HG02884 (cell line): ENCODE data around the gene RUNX3.
A peak's percentile ranks its signal among the peaks of the same experiment; 100 is the strongest.

ENCODE experiments used
- ATAC-seq: cut with Tn5 transposase; IDR thresholded peaks from one replicate; pipeline ENCODE4 v1.9.1; 2021; ENCODE audit warnings: mild to moderate bottlenecking, moderate library complexity; ENCODE audit not compliant: unreplicated experiment

The RUNX3 gene

DNA sequence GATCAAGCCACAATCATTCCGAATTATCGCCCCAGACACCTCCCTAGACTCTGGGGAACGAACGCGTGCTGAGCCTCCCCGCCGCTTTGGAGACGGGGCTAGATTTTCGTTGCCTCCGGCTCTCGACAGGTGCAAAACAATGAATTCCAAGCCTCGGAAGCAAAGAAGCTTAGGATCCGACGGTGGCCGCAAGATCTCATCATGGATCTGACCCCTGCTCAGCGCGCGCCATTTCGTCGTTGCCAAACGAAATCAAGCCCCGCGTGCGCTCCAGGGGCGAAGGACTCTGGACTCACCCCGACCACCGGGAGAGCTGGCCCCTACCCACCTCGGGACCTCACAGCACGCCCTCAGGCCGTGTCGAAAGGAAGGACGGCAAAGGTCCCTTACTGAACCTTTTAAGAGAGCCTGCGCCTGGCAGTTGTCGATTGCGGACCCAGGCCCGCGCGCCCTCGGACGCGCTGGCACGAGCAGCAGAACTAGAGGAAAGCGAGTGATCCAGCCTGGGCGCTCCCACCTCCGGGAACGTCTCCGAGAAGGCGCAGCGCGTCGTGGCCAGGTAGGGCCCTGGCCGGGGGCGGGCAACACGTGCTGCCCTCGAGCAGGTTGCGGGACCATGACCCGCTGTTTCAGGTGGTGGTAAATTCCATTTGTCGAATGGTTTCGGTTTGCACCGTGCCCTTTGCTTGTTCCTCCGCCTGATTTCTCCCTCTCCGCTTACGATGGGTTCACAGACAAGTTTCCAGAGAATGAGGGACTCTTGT, 1.6 kb upstream of the RUNX3 start:
- no peak for ATAC-seq

GRCh38 chr1:24931146-24931467, 1.0 kb upstream of the RUNX3 start:
- no peak for ATAC-seq

DNA sequence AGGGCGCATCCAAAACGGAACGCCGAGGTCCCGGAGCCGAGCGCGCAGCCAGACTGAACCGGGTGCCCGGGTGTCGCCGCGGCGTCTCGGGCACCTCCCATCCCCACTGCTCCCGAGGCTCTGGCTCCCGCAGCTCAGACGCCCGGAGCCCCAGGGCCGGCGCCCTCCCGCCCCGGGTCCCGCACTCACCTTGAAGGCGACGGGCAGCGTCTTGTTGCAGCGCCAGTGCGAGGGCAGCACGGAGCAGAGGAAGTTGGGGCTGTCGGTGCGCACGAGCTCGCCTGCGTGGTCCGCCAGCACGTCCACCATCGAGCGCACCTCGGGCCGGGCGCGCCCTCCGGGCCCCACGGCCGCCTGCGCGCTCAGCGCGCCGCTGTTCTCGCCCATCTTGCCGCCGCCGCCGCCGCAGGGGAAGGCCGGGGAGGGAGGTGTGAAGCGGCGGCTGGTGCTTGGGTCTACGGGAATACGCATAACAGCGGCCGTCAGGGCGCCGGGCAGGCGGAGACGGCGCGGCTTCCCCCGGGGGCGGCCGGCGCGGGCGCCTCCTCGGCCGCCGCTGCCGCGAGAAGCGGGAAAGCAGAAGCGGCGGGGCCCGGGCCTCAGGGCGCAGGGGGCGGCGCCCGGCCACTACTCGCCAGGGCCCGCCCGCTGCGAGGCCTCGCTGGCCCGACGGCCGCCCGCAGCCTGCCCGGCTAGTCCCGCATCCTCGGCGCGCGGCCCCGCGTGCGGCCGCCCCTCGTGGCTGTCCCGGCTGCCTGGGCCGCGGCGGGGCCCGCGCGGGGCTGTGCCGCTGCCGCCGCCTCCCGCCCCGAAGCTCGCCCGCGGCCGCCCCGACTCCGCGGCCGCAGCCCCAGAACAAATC, 447 bp downstream of the RUNX3 start:
- ATAC-seq, result peak; percentile 21

DNA sequence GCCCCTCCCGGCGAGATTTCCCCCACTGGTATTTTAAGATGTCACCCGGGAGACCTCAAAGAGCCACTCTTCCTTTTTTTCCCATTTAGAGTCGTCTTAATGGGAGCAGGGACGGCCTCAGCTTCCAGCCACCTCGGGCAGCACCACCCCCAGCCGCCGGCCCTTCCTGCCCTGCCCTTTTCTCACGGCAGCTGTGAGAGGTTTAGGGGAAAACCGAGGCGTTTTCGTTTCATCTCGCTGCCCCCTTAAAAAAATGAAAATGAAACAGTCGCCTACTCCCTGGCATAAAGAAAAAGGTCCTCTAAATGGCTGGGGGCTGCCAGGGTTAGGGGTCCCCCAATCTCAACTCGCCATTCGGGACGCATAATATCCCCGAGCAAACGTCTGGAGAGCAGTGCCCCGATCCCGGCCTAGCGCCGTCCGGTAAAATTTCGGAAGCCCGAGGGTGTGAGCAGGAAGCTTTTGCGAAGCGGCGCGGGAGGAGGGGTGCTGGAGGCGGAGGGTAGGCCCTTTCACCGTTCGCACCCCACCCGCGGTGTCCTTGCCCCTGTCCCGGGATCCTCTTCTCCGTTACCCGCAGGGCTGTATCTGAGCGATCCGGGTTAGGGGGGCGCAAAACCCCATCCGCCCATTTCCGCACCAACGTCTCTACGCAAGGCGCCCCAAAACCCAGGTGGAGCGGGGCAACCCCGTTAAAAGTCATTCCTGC, 1.2 kb downstream of the RUNX3 start:
- no peak for ATAC-seq

- no peak for ATAC-seq
Measured at GRCh38 chr1:24927988-24928688, 1.9 kb downstream of the RUNX3 start.

GRCh38 chr1:24927473-24927872, 2.6 kb downstream of the RUNX3 start:
- no peak for ATAC-seq

GRCh38 chr1:24926563-24927249, 3.4 kb downstream of the RUNX3 start:
- ATAC-seq, result no peak

DNA sequence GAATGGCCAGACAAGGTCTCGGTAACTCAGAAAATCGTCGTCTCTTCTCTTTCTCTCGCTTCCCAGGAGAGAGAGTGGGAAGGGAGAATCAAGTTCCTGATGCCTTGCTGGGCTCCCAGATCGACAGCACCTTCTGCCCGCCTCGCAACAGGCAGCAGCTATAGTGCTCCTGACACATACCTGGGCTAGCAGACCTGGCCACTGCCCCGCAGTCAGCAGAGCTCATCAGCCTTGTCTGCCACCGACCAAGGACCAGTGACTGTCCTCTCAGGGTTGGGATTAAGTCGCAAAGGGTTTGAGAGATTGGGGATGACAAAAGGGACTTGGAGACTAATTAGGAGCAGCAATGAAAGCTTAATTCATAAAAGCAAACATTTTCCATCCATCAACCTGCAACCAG, 4.1 kb downstream of the RUNX3 start:
- no peak for ATAC-seq

DNA sequence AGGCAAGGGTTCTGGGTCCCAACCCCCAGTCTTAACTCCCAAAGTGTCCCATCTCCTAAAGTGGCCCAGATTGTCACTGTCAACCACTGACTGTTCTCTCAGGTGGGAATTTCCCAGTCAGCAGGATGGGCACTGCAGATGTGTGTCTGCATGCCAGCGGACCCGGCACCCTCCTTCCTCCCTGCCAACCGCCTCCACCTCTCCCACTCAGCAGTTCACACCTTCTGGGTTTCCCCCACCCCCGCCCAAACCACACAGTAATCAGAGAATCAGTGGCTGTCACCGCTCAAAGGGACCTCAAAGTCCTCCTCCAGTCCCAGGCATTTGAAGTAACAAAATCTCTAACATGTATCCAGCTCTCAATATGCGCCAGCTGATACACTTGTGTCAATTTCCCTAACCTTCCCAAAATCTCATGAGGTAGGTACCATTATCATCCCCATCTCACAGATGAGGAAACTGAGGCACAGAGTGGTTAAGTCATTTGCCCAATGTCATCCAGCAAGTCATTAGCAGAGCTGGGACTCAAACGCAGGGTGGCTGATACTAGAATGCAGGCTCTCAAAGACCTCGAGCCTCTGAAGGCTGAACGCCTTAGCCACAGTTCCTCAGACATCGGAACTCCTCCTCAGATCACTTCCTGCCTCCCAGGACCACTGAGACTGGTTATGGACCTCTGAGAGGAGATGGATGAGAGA, 4.8 kb downstream of the RUNX3 start:
- ATAC-seq, result no peak

DNA sequence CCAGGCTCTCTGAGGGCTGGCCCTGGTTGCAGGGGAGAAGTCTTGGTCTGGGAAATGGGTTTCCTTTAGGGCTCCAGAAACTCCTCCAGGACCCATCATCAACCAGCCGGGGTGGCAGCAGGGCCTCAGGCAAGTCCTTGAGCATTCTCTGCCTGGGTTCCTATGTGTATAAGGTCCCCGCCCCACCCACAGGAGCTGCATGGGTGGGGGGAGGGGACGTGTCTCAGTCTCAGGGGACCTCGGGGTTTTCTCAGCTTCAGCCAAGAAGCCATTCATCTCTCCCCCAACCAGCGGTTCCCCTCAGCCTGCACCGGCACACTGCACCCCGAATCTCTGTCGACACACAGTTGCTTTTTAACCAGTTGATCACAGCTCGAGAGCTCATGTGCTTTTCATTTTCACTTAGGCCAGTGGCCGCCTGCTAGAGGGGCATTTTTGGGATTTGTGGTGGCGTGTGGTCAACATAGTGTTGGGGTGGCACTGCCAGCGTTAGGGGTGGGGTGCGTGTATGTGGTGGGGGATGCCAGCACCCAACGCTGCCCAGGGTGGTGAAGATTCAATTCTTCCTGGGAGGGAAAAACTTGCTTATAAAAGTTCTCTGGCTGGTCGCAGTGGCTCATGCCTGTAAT, 6.5 kb downstream of the RUNX3 start:
- ATAC-seq, result no peak

- no peak for ATAC-seq
Measured at GRCh38 chr1:24921938-24922662, 8.0 kb downstream of the RUNX3 start.

GRCh38 chr1:24921412-24921811, 8.7 kb downstream of the RUNX3 start:
- no peak for ATAC-seq

DNA sequence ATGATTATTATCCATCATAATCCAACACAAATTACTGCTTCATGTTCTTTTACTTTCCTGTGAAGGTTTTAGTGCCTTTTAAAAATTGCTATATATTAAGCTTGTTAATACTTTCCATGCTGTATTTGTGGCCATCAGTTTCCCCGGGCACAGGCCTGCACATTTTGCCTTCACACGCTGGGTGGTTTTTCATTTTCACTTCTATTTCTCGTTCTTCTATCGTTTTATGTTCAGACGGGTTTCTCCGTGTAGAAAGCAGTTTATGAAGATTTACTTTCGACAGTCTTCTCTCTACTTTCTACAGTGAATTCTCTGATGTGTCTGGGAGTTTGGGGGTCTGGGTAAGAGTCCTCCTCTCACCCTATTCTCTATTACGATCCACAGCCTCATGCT, 9.5 kb downstream of the RUNX3 start:
- ATAC-seq, result no peak

- no peak for ATAC-seq
Measured at GRCh38 chr1:24919791-24920532, 10.1 kb downstream of the RUNX3 start.

DNA sequence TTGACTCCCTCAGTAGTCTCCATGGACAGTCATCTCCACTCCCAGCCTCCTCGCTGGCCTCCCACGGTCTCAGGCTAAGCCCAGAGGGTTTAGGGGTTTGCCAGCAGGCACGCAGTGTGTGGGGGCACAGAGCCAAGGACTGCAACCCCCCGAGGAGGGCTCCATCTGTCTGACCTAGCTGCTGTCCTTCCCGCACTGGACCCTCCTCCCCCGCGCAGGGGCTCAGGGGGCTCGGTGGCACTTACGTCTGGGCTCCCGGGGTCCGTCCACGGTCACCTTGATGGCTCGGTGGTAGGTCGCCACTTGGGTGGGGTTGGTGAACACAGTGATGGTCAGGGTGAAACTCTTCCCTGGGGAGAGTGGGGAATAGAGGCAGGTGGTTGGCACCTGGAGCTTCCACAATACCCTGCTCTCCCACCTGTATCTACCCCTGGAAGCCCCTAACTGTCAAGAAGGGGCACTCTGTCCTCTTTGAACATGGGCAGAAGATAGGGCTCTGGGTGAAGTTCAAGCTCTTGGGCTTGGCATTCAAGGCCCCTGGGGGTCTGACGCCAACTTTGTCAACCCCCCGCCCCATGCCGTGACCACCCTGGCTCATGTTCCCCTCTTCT, 11.0 kb downstream of the RUNX3 start:
- ATAC-seq, result no peak

DNA sequence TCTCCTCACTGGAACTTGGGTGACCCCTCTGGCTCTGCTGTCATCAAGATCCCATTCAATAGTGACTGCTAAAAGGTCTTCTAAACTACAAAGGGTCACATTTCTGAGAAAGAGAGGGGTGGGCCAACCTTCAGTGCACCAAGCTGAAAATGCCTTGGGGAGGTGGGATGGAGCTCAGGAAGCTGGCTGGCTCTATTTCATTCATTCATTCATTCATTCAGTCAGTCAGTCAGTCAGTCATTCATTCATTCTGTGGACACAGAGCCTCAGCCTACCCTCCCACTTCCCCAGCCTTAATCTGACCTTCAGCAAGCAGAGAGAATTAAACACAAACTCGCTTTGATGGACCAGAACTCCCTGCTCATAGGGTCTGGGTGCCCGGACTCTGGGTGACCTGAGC, 11.7 kb downstream of the RUNX3 start:
- ATAC-seq, result no peak

GRCh38 chr1:24917327-24918074, 12.6 kb downstream of the RUNX3 start:
- no peak for ATAC-seq
